Measurements from ENCODE around the gene TMEM151A.

GRCh38 chr11:66291303-66291705 is 390 bp upstream of the TMEM151A start:
- no peak for TF ChIP-seq CTCF (conservative IDR thresholded peaks at IDR 0.05 in 1 of 2, IDR thresholded peaks at IDR 0.05 in 1 of 2; ENCODE audit: low read depth in 1 of 2, low read length in 2 of 2)
- TF ChIP-seq EZH2 (IDR thresholded peaks at IDR 0.05; ENCODE audit: low read length, missing control alignments): peak; percentile 39

Measured in fibroblast of lung (primary cell).